Measurements from ENCODE around the gene IER3. TPM values are rescaled to one million over a fixed set of nuclear protein-coding genes. Genes with fewer than 3 reads are reported as not detected.

IER3 gene
- total and polyA plus RNA-seq, 2 of the 13 experiments (the other 11 are each of a cell fraction or from before 2014, with no cell fraction given) = 51.1 to 131 TPM

- TF ChIP-seq MNT (IDR thresholded peaks at IDR 0.05) = no peak; the same call in 1 of the 2 replicates
- TF ChIP-seq SOX5 (CRISPR knock-in tag; IDR thresholded peaks at IDR 0.05; ENCODE audit: borderline replicate concordance) = peak; percentile 83
- no peak for TF ChIP-seq FOXA1 (IDR thresholded peaks at IDR 0.05)
- TF ChIP-seq FOXA1 (CRISPR knock-in tag; IDR thresholded peaks at IDR 0.05) = peak; percentile 26; the same call in 1 of the 2 replicates
- peak; percentile 94 for TF ChIP-seq ZNF766 (CRISPR knock-in tag; IDR thresholded peaks at IDR 0.05; ENCODE audit: borderline replicate concordance)
- TF ChIP-seq DPF2 (CRISPR knock-in tag; IDR thresholded peaks at IDR 0.05; ENCODE audit: borderline replicate concordance, low read depth) = no peak; the same call in 1 of the 2 replicates
- 0 out of 2 replicates have a peak, but pooled peaks have one; percentile 20 for TF ChIP-seq AKAP8 (CRISPR knock-in tag; IDR thresholded peaks at IDR 0.05)
- peak; percentile 95 for TF ChIP-seq SRSF1 (optimal IDR thresholded peaks at IDR 0.05; ENCODE audit: low read depth, low read length)
- peak; percentile 97; the same call in 1 of the 2 replicates for TF ChIP-seq FIP1L1 (IDR thresholded peaks at IDR 0.05; ENCODE audit: borderline replicate concordance, insufficient read depth, low read depth, low read length)
- TF ChIP-seq CHD4 (IDR thresholded peaks at IDR 0.05; ENCODE audit: borderline replicate concordance, low read length) = no peak; the same call in 1 of the 2 replicates
- no peak for TF ChIP-seq ATRX (CRISPR knock-in tag; IDR thresholded peaks at IDR 0.05; ENCODE audit: borderline replicate concordance)
- no peak for TF ChIP-seq ZSCAN25 (CRISPR knock-in tag; IDR thresholded peaks at IDR 0.05)
- peak; percentile 97 for TF ChIP-seq ERF (CRISPR knock-in tag; IDR thresholded peaks at IDR 0.05)
- TF ChIP-seq, protein P1, sequence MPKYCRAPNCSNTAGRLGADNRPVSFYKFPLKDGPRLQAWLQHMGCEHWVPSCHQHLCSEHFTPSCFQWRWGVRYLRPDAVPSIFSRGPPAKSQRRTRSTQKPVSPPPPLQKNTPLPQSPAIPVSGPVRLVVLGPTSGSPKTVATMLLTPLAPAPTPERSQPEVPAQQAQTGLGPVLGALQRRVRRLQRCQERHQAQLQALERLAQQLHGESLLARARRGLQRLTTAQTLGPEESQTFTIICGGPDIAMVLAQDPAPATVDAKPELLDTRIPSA (CRISPR knock-in tag; IDR thresholded peaks at IDR 0.05; ENCODE audit: borderline replicate concordance) = no peak
- TF ChIP-seq, protein P2, sequence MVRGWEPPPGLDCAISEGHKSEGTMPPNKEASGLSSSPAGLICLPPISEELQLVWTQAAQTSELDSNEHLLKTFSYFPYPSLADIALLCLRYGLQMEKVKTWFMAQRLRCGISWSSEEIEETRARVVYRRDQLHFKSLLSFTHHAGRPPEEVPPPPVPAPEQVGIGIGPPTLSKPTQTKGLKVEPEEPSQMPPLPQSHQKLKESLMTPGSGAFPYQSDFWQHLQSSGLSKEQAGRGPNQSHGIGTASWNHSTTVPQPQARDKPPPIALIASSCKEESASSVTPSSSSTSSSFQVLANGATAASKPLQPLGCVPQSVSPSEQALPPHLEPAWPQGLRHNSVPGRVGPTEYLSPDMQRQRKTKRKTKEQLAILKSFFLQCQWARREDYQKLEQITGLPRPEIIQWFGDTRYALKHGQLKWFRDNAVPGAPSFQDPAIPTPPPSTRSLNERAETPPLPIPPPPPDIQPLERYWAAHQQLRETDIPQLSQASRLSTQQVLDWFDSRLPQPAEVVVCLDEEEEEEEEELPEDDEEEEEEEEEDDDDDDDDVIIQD (CRISPR knock-in tag; IDR thresholded peaks at IDR 0.05; ENCODE audit: low read depth) = peak; percentile 57
- peak; percentile 71 for TF ChIP-seq HOXA3 (CRISPR knock-in tag; IDR thresholded peaks at IDR 0.05)
- no peak for TF ChIP-seq ZNF253 (CRISPR knock-in tag; IDR thresholded peaks at IDR 0.05; ENCODE audit: borderline replicate concordance)
- no peak for TF ChIP-seq ZNF24 (IDR thresholded peaks at IDR 0.05)
- TF ChIP-seq ZNF660 (CRISPR knock-in tag; IDR thresholded peaks at IDR 0.05; ENCODE audit: borderline replicate concordance, low read depth) = no peak
- no peak for TF ChIP-seq ZNF292 (CRISPR knock-in tag; IDR thresholded peaks at IDR 0.05; ENCODE audit: borderline replicate concordance, low read depth)
Observed at GRCh38 chr6:30744054-30744805, at the start of gene IER3 (continued).
